Measurements from ENCODE around the gene PSMA7. TPM values are rescaled to one million over a fixed set of nuclear protein-coding genes. Genes with fewer than 3 reads are reported as not detected.
A peak's percentile ranks its signal among the peaks of the same experiment; 100 is the strongest.

PSMA7 gene
- total and polyA plus RNA-seq, 11 donors: 172 to 472 (median 233) TPM

- 1 to 3% (median 1%) methylated on average over 19 to 104 of the region's 104 CpGs for WGBS, 4 donors
- H3K36me3 ChIP-seq: peaks cover 0 to 19% (median 15%) of the 10 kb centered on the region in 9 donors
- peak overlapping the region; percentile 71 to 100 (median 88) for H3K4me3 ChIP-seq
- peak overlapping the region; percentile 19 to 100 (median 96) for H3K27ac ChIP-seq
- intact Hi-C loops (cut with DNase I): loop anchor here in 6 of 10 donors (1.0 to 10.0 kb wide), 10 partner anchors 22 to 243 kb away; partner anchors contain the start of genes TAF4 (in 4 of the 6), RPS21 (in 2 of the 6), LSM14B (in 1 of the 6) and OSBPL2 (in 1 of the 6)
- H3K9me3 ChIP-seq: no peaks in the 10 kb centered on the region
- TF ChIP-seq, protein P1, sequence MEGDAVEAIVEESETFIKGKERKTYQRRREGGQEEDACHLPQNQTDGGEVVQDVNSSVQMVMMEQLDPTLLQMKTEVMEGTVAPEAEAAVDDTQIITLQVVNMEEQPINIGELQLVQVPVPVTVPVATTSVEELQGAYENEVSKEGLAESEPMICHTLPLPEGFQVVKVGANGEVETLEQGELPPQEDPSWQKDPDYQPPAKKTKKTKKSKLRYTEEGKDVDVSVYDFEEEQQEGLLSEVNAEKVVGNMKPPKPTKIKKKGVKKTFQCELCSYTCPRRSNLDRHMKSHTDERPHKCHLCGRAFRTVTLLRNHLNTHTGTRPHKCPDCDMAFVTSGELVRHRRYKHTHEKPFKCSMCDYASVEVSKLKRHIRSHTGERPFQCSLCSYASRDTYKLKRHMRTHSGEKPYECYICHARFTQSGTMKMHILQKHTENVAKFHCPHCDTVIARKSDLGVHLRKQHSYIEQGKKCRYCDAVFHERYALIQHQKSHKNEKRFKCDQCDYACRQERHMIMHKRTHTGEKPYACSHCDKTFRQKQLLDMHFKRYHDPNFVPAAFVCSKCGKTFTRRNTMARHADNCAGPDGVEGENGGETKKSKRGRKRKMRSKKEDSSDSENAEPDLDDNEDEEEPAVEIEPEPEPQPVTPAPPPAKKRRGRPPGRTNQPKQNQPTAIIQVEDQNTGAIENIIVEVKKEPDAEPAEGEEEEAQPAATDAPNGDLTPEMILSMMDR (IDR thresholded peaks at IDR 0.05): peak in 2 of 12 donors; percentile 18 to 22
- TF ChIP-seq POLR2A (IDR thresholded peaks at IDR 0.05): no peak
- peak; percentile 64 to 79 (median 72) for DNase-seq
- peak; percentile 40 to 52 (median 46) for ATAC-seq
- H3K4me1 ChIP-seq: peaks cover 6 to 48% (median 30%) of the 10 kb centered on the region in 12 donors
- no peaks in the 10 kb centered on the region for H3K27me3 ChIP-seq
These were observed 997 bp upstream of the PSMA7 start for GRCh38 chr20:62143957-62144825.

- intact Hi-C loops (cut with DNase I): loop anchor here in 6 of 10 donors (1.0 to 10.0 kb wide), 11 partner anchors 19 to 245 kb away; partner anchors contain the start of genes TAF4 (in 4 of the 6), RPS21 (in 2 of the 6), LSM14B (in 1 of the 6) and OSBPL2 (in 1 of the 6)
- no peak for DNase-seq
These were observed 728 bp downstream of the PSMA7 start for GRCh38 chr20:62142252-62143080.

DNA sequence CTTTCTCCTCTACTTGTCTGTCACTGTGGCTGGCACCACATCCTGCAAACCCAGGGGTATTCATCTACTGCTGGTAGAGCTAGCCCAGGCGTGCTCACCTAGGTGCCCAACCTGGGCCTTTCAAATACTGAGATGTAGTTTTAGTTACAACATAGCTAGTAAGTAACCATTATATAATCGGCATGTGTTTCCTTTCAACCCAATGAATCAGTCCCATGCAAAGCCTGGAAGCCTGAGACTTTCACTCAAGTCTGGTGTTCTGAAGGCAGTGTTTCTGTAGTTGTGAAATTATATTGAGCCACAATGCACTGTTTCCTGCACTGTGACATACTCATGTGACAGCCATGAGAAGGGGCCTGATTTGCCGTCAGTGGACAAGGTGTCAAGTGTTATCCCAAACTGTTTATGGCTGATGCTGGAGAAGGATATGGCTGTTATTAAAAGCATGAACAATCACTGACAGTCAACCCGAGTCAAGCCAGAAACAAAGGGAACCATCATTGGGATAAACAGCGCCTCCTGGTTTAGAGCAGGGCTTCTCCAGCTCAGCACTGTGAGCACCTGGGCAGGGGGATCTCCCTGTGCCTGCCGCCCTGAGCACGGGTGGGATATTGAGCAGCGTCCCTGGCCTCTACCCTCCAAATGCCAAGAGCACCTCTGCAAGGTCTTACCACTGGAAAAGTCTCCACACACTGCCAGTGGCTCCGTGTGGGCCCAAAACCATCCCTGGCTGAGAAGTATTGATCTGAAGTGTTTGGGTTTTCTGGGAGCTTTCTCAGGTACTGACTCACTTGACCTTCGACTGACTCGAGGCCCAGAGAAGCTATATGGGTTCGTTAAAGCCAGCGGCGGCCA is 1.6 kb downstream of the PSMA7 start:
- Histone ChIP-seq H3K4me3 (peak overlapping the region; percentile 70 to 100 (median 88)), H3K27me3 (no peaks in the 10 kb centered on the region), H3K9me3 (no peaks in the 10 kb centered on the region), H3K4me1 (peaks cover 6 to 43% (median 30%) of the 10 kb centered on the region in 12 donors), H3K27ac (peak overlapping the region in 11 of 12 donors; percentile 89 to 100 (median 97)), H3K36me3 (peaks cover 0 to 45% (median 41%) of the 10 kb centered on the region in 9 donors)
- TF ChIP-seq, protein P1 (IDR thresholded peaks at IDR 0.05): peak in 6 of 12 donors; percentile 10 to 47 (median 24)
- TF ChIP-seq POLR2A (IDR thresholded peaks at IDR 0.05): no peak
- no peak for DNase-seq
- 17 to 21% (median 19%) methylated on average over 14 of the region's 14 CpGs for WGBS, 4 donors
- intact Hi-C loops (cut with DNase I): loop anchor here in 6 of 10 donors (1.0 to 10.0 kb wide), 10 partner anchors 18 to 246 kb away; partner anchors contain the start of genes TAF4 (in 4 of the 6), RPS21 (in 2 of the 6) and OSBPL2 (in 1 of the 6)
- ATAC-seq: peak in 1 of 4 donors; percentile 14

More at GRCh38 chr20:62142252-62143080, 728 bp downstream of the PSMA7 start:
- no peak for TF ChIP-seq POLR2A (IDR thresholded peaks at IDR 0.05)
- TF ChIP-seq, protein P1 (IDR thresholded peaks at IDR 0.05): no peak
- Histone ChIP-seq H3K4me1 (peaks cover 6 to 43% (median 30%) of the 10 kb centered on the region in 12 donors), H3K4me3 (peak overlapping the region; percentile 70 to 100 (median 88)), H3K36me3 (peaks cover 0 to 37% (median 32%) of the 10 kb centered on the region in 9 donors), H3K9me3 (no peaks in the 10 kb centered on the region), H3K27me3 (no peaks in the 10 kb centered on the region), H3K27ac (peak overlapping the region; percentile 89 to 100 (median 98))
- 1 to 2% (median 1%) methylated on average over 19 to 71 of the region's 71 CpGs for WGBS, 4 donors
- peak in 2 of 4 donors; percentile 13 to 18 for ATAC-seq
